Testis (tissue), 3 donors: ENCODE results near the gene TOMM40L. TPM values are rescaled to one million over a fixed set of nuclear protein-coding genes. Genes with fewer than 3 reads are reported as not detected.
A peak's percentile ranks its signal among the peaks of the same experiment; 100 is the strongest.

Experiments
- DNase-seq: peaks from one replicate; pipeline ENCODE4 v3.0.0-alpha.2; 2019
- H3K27ac ChIP-seq, 2 donors: fragments of 200-600 bp; sonication (generic); one replicate each; pipeline ENCODE4 v1.5.1; 2019
- H3K27me3 ChIP-seq: fragments of 200-600 bp; sonication (generic); one replicate; pipeline ENCODE4 v1.5.1; 2019
- H3K36me3 ChIP-seq: fragments of 200-600 bp; sonication (generic); one replicate; pipeline ENCODE4 v1.5.1; 2017; ENCODE audit warnings: low read depth; ENCODE audit errors: missing control alignments
- H3K4me1 ChIP-seq: fragments of 200-600 bp; sonication (generic); one replicate; pipeline ENCODE4 v1.5.1; 2019
- H3K4me3 ChIP-seq, 2 donors: fragments of 200-600 bp; sonication (generic); one replicate each; pipeline ENCODE4 v1.5.1; 2017 to 2019
- H3K9me3 ChIP-seq: fragments of 200-600 bp; sonication (generic); one replicate; pipeline ENCODE4 v1.5.1; 2017
- POLR2A ChIP-seq: fragments of 450-650 bp; IDR thresholded peaks from one replicate; pipeline ENCODE4 v1.6.1; 2017; ENCODE audit warnings: antibody characterized with exemption, mild to moderate bottlenecking, moderate library complexity
- WGBS, 2 donors: methylation state at CpG; one replicate each; pipeline ENCODE4 v1.1.5; 2018; 5-methylcytosine and 5-hydroxymethylcytosine counted together
- intact Hi-C: fragments of 100-400 bp; cut with DNase I; formaldehyde crosslinking; loops from one replicate; pipeline ENCODE4 v1.15.1; 2023; ENCODE audit warnings: low total_unique reads
- polyA plus RNA-seq: library from polyadenylated mRNA; stranded (reverse); fragments of 350-450 nt; fragmentation: Illumina TruSeq; extraction: RNeasy Lipid Tissue Mini Kit (QIAGEN cat#74804); gene quantifications from one replicate; pipeline ENCODE4 v1.2.3, GENCODE V29; 2014; ENCODE audit warnings: low read depth, low replicate concordance; ENCODE audit not compliant: insufficient read depth
- total RNA-seq, 2 donors: library from RNA; depleted of rRNA; stranded (reverse); fragments of >200 nt; gene quantifications; one replicate each; pipeline ENCODE4 v1.2.3, GENCODE V29; 2016
- TF ChIP-seq, protein P1 (sequence below), 3 experiments: fragments of 450-650 bp in 2 of 3; fragments of 200-600 bp in 1 of 3; sonication (generic) in 1 of 3; IDR thresholded peaks; one replicate each; pipeline ENCODE4 v1.5.1; 2016 to 2019; ENCODE audit warnings: antibody characterized with exemption in 3 of 3, mild to moderate bottlenecking in 2 of 3, moderate library complexity in 1 of 3

Gene TOMM40L
- total and polyA plus RNA-seq, 3 donors from 2014 or later = 4.7 to 7.5 (median 6.0) TPM

DNA sequence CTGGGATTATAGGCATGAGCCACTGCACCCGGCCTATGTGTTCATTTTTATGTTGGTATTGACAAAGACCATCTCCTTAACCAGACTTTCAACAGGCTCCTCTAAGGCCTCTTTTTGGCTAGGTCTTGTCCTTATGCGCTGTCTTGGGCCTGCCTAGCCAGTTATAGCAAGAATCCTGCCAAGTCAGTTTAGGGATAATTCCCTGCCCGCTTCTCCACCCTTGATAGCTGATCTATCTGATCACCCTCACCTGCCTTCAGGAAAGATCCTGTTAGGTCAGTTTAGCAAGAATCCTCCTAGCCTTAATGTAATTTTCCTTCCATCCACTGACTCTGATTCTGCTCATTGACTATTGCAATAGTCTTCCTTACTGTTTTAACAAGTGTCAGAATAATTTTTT is 46.2 kb upstream of the TOMM40L start:
- Histone ChIP-seq H3K4me3 (no peak overlapping the region), H3K4me1 (peaks cover 10% of the 10 kb centered on the region), H3K27ac (no peak overlapping the region), H3K9me3 (no peaks in the 10 kb centered on the region), H3K36me3 (no peaks in the 10 kb centered on the region), H3K27me3 (no peaks in the 10 kb centered on the region)
- no peak for TF ChIP-seq POLR2A
- TF ChIP-seq, protein P1, sequence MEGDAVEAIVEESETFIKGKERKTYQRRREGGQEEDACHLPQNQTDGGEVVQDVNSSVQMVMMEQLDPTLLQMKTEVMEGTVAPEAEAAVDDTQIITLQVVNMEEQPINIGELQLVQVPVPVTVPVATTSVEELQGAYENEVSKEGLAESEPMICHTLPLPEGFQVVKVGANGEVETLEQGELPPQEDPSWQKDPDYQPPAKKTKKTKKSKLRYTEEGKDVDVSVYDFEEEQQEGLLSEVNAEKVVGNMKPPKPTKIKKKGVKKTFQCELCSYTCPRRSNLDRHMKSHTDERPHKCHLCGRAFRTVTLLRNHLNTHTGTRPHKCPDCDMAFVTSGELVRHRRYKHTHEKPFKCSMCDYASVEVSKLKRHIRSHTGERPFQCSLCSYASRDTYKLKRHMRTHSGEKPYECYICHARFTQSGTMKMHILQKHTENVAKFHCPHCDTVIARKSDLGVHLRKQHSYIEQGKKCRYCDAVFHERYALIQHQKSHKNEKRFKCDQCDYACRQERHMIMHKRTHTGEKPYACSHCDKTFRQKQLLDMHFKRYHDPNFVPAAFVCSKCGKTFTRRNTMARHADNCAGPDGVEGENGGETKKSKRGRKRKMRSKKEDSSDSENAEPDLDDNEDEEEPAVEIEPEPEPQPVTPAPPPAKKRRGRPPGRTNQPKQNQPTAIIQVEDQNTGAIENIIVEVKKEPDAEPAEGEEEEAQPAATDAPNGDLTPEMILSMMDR (IDR thresholded peaks at IDR 0.05) = no peak
- intact Hi-C loops = no loop called here
- no peak for DNase-seq
- WGBS, 2 donors = 91 to 94% methylated on average over 3 of the region's 3 CpGs

DNA sequence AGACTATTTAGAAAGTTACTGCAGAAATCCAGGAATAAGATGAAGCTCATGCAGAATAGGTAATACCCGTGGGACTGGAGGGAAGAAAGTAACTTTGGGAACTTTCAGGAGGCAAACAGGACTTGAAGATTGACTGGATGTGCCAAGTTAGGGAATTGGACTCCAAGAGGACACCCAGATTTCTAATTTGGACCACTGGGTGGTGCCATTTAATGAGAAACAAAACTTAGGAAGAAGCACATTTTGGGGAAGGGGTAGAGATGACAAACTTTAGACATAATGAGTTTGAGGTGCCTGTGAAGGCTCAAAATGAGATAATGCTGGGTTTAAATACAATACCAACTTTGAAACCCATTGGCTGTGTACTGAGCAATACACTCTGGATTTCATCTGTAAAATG is 45.2 kb upstream of the TOMM40L start:
- no peak overlapping the region for H3K27ac ChIP-seq
- peaks cover 10% of the 10 kb centered on the region for H3K4me1 ChIP-seq
- H3K9me3 ChIP-seq = no peaks in the 10 kb centered on the region
- 84 to 89% methylated on average over 1 of the region's 1 CpG for WGBS, 2 donors
- H3K27me3 ChIP-seq = no peaks in the 10 kb centered on the region
- intact Hi-C loops = no loop called here
- TF ChIP-seq POLR2A = no peak
- TF ChIP-seq, protein P1 (IDR thresholded peaks at IDR 0.05) = peak in 1 of 3 experiments; percentile 7
- no peak for DNase-seq
- H3K36me3 ChIP-seq = no peaks in the 10 kb centered on the region
- no peak overlapping the region for H3K4me3 ChIP-seq

DNA sequence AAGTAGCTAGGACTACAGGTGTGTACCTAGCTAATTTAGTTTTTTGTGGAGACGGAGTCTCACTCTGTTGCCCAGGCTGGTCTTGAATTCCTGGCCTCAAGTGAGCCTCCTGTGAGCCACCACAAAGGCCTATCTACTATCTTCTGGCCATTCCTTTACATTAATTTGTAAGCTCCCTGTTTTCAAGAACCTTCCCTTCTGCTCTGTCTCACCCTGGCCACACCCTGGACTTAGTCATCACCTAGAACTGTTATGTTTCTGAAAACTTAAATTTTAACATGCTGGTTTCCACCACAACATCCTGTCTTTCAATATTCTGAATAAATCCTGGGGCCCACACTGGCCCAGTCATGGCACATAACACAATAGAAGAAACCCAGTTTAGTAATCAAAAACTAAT is 43.6 kb upstream of the TOMM40L start:
- Histone ChIP-seq H3K27me3 (no peaks in the 10 kb centered on the region), H3K27ac (no peak overlapping the region), H3K4me3 (no peak overlapping the region), H3K36me3 (no peaks in the 10 kb centered on the region), H3K4me1 (no peaks in the 10 kb centered on the region), H3K9me3 (no peaks in the 10 kb centered on the region)
- intact Hi-C loops = no loop called here
- WGBS, 2 donors = 95 to 100% methylated on average over 1 of the region's 1 CpG
- no peak for DNase-seq
- TF ChIP-seq, protein P1 (IDR thresholded peaks at IDR 0.05) = no peak
- TF ChIP-seq POLR2A = no peak

DNA sequence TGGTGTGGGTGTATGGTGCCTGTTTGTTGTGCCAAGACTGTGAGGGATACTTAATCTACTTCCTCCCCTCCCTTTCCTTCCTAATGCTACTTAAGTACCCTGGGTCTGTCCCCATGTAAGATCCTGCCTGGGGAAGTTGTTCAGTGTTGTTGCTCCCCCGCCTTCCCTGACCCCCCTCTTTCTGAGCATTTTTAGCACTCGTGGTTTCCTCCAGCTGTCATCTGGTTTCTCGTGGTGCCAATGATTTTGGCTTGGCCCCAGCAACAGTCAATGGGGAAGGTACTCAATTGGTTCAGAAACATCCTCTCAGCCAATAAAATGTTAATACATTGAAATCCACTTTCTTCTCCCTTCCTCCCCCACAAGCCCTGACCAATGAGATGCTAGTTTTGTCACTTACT is 40.6 kb upstream of the TOMM40L start:
- Histone ChIP-seq H3K36me3 (no peaks in the 10 kb centered on the region), H3K27ac (peak overlapping the region in 1 of 2 donors; percentile 61), H3K4me3 (no peak overlapping the region), H3K27me3 (no peaks in the 10 kb centered on the region), H3K4me1 (no peaks in the 10 kb centered on the region), H3K9me3 (no peaks in the 10 kb centered on the region)
- peak; percentile 52 for DNase-seq
- 28 to 37% methylated on average over 3 of the region's 3 CpGs for WGBS, 2 donors
- TF ChIP-seq, protein P1 (IDR thresholded peaks at IDR 0.05) = no peak
- TF ChIP-seq POLR2A = no peak
- intact Hi-C loops = no loop called here

DNA sequence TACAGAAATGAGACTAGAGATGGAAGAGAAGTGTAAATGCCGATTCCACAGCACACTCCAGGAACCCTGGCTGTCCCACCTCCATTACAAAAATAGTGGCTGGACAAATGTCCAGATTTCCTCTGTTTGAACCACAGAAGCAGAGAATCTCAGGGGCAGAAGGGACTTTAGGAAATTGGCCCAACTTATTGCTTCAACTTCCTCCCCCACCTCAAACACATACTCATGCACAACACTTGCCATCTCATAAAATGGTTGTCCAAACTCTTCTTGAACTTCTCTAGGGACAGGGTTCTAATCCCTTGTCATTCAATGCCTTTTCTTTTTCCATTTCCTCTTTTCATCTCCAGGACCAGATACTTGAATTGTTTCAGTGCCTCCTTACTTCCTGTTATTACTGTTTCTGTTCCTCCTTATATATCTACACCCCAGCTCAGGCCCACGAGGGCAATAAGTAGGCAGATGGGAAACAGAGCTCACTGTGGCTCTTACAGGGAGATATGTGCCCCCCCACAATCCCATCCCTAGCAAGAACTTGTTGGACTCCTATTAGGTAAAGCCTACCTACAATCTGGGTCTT is 40.0 kb upstream of the TOMM40L start:
- TF ChIP-seq, protein P1 (IDR thresholded peaks at IDR 0.05) = no peak
- no peak for TF ChIP-seq POLR2A
- DNase-seq = no peak
- Histone ChIP-seq H3K36me3 (no peaks in the 10 kb centered on the region), H3K9me3 (no peaks in the 10 kb centered on the region), H3K4me1 (no peaks in the 10 kb centered on the region), H3K27ac (peak overlapping the region in 1 of 2 donors; percentile 61), H3K4me3 (no peak overlapping the region), H3K27me3 (no peaks in the 10 kb centered on the region)
- intact Hi-C loops = no loop called here
- WGBS, 2 donors = 40 to 60% methylated on average over 2 of the region's 2 CpGs
